H1 (cell line): Measurements from ENCODE around the gene GPS2. TPM values are rescaled to one million over a fixed set of nuclear protein-coding genes. Genes with fewer than 3 reads are reported as not detected.

ENCODE experiments used
- CHD1 ChIP-seq: IDR thresholded peaks from 2 replicates; pipeline ENCODE4 v1.6.1; 2012; ENCODE audit warnings: low read depth, low read length, improper control_type of control experiment
- EZH2 ChIP-seq: fragments of 200-600 bp; sonication (generic); IDR thresholded peaks from 2 replicates; pipeline ENCODE4 v1.7.1; 2012; ENCODE audit warnings: low read depth, mild to moderate bottlenecking, moderate library complexity, low read length, inconsistent platforms; ENCODE audit not compliant: severe bottlenecking
- POLR2AphosphoS5 ChIP-seq: IDR thresholded peaks from 2 replicates; pipeline ENCODE4 v1.6.1; 2011; ENCODE audit warnings: low read depth, low read length
- RFX5 ChIP-seq: IDR thresholded peaks from 2 replicates; pipeline ENCODE4 v1.6.1; 2011; ENCODE audit warnings: low read depth, low read length, improper control_type of control experiment, borderline replicate concordance
- SIN3A ChIP-seq, 2 experiments: IDR thresholded peaks in 1 of 2; conservative IDR thresholded peaks in 1 of 2; 2 replicates each; pipeline ENCODE4 v1.6.1; 2011 to 2012; ENCODE audit warnings: low read length in 2 of 2, improper control_type of control experiment in 1 of 2, low read depth in 1 of 2, mild to moderate bottlenecking in 1 of 2
- TBP ChIP-seq: IDR thresholded peaks from 2 replicates; pipeline ENCODE4 v1.6.1; 2011; ENCODE audit warnings: low read depth, low read length, improper control_type of control experiment
- polyA plus RNA-seq, 7 experiments: library from polyadenylated mRNA; depleted of rRNA in 3 of 7; stranded (reverse) in 5 of 7; unstranded in 2 of 7; fragments of >200 nt in 5 of 7; fragments of 200-250 nt in 2 of 7; gene quantifications; 1 replicate in 5 of 7; 2 replicates in 1 of 7; 4 replicates in 1 of 7; pipeline versions ENCODE4 v1.2.1 to v1.2.3, GENCODE V29; 2011 to 2013; ENCODE audit warnings: missing spikeins in 2 of 7, mixed read lengths in 2 of 7
- total RNA-seq: library from RNA; stranded (reverse); fragmentation: NEBNext Ultra II Directional; extraction: Animal tissue kit (Norgen Biotek cat#: 25700); gene quantifications from 2 replicates; pipeline ENCODE4 v1.2.1, GENCODE V29; 2021

The GPS2 gene
- total and polyA plus RNA-seq, 2 of the 8 experiments (the other 6 are each of a cell fraction or from before 2014, with no cell fraction given): 67.0 to 152 TPM

DNA sequence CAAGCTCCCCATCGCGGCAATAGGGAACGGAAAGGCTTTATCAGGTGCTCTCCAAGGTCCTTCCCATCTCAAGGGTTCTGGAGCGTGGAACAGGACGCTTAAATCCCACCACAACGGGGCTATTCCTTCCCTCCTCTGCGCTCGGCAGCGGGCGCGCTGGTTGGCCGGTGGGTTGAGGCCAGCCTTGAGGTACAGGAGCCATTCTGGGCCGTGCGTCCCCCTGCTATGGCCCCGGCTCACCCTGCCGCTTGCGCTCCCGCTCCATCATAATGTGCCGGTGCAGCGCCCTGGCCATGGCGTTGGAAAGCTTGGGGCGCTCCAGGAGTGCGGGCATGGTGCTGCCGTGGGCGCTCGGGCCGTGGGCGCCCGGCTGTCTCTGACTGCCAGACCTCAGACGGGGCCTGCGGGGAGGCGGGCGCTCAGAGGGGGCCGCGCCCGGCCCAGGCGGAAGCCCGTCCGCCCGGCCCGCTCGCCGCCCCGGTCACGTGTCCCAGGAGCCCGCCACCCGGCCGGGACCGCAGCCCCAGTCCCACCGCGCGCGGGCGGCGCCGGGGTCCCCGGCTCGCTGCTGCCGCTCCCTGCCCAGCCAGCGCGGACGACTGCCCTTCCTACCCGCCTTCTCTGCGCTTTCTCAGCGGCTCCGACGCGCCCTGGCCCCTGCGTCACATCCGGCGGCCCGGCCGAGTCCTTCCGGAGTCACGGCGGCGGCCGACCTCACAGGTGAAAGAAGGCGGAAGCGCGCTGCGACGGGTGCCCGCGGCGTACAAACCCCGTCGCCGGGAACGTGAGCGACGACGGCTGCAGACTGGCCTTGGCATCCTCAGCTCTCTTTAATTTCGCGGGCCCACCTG, at the start of gene GPS2 (continued):
- TF ChIP-seq RFX5 (no peak), CHD1 (no peak), EZH2 (no peak), SIN3A (conservative IDR thresholded peaks at IDR 0.05 in 1 of 2, IDR thresholded peaks at IDR 0.05 in 1 of 2; ENCODE audit: low read depth in 1 of 2, low read length in 2 of 2) (peak; percentile 95), POLR2AphosphoS5 (peak; percentile 90), TBP (peak; percentile 77; the same call in 1 of the 2 replicates)
